NCI-H2107 (cell line): ENCODE results near the gene OLFML2A.
"Not testable (repeated sequence)": the region's sequence is repeated elsewhere in the genome, so short reads cannot be mapped to it uniquely, and the experiment has no call there.

Experiments
- DNase-seq: peaks from one replicate; lab custom pipeline; 2025; lab: John Stamatoyannopoulos, UW

Gene OLFML2A

DNA sequence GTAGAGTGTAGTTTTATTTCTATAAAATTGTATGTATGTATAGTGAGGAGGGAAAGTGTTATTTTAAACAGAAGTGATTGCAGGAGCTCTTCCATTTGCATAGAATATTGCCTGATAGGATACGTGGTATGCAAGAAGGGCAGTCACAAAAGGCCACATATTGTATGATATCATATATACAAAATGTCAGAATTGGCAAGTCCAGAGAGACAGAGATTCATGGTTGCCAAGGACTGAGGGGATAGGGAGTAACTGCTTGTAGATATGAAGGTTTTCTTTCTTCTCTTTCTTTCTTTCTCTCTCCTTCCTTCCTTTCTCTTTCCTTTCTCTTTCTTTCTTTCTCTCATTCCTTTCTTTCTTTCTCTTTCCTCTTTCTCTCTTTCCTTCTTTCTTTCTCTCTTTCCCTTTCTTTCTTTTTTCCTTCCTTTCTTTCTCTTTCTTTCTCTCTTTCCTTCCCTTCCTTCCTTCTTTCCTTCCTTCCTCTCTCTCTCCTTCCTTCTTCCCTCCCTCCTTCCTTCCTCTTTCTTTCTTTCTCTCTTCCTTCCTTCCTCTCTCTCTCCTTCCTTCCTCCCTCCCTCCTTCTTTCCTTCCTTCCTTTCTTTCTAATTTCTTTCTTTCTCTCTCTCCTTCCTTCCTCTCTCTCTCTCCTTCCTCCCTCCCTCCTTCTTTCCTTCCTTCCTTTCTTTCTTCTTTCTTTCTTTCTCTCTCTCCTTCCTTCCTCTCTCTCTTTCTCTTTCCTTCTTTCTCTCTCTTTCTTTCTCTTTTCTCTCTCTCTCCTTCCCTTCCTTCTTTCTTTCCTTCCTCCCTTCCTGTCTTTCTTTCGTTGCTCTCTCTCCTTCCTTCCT is 51.8 kb downstream of the OLFML2A start:
- no peak for DNase-seq

DNA sequence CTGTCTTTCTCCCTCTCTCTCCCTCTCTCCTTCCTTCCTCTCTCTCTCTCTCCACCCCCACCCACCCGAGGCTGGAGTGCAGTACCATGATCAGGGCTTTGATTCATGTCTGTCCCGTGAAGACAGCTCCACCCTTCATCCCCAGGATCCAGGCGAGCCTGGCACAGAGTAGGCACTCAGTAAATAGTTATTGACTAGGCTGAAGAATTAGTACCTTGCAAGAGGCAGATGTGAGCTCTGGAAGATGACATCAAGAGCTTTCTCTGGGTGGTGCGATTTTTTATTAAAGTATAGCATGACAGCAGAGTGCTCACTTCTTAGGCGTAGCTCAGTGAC is 52.4 kb downstream of the OLFML2A start:
- no peak for DNase-seq

DNA sequence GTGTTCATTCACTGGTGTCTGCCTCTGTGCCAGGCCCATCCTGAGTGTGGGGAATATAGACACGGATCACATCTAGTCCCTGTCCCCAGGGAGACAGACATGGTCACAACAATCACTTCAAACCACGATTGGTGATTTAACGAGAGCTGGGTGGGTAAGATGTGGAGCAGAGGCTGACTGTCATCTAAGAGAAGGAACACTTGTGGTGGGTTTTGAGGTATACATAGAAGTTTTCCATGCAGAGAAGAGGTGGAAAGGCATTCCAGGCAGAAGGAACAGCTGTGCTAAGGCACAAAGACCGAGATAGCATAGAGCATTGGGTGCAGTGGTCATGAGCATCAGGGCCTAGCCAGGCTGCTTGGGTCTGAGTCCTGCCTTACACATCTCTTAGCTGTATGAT is 53.7 kb downstream of the OLFML2A start:
- no peak for DNase-seq

DNA sequence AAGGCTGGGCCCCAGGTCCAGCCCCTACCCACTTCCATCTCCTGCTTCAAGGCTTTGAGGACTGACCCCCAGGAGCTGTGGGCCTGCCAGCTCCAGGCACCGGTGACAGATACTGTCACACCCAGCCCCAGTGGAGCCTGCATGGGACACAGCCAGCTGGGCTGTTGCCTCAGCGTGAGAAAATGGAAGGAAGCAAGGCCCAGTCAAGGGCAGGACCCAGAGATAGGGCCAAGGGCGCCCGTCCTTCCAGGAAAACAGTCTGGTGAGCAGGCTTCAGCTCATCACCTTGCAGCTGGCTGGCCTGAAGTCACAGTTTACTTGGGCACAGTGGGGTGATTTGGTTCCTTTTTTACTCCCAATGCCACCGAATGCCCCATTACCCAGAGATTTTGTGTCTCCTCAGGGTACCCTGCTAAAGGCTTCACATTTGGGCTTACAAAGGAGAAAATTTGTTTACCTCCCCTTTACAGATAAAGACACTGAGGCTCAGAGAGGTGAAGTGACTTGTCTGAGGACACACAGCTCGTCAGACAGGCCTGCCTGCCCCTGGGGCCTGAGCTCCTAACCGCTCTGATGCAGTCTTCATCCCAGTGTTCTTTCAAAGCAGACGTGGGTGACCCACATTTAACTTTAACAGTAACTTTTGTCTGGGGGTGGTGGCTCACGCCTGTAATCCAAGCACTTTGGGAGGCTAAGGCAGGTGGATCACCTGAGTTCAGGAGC is 54.9 kb downstream of the OLFML2A start:
- DNase-seq, result no peak

DNA sequence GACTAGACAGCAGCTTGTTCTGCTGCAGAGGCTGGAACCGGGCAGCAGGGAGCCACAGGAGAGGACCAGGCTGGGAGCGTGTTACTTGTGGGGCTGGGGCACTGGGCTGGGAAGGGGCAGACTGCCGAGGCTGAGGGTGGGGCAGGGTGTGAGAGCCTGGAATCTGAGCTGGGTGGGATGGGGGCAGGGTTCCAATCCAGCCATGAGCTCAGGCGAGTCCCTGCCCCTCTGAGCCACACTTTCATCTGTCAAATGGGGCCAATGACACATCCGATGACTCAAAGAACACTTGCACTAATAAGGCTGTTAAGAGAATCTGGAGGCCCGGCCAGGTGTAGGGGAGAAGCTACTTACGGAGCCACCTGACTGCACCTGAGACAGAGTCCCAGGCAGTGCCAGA is 57.7 kb downstream of the OLFML2A start:
- no peak for DNase-seq

DNA sequence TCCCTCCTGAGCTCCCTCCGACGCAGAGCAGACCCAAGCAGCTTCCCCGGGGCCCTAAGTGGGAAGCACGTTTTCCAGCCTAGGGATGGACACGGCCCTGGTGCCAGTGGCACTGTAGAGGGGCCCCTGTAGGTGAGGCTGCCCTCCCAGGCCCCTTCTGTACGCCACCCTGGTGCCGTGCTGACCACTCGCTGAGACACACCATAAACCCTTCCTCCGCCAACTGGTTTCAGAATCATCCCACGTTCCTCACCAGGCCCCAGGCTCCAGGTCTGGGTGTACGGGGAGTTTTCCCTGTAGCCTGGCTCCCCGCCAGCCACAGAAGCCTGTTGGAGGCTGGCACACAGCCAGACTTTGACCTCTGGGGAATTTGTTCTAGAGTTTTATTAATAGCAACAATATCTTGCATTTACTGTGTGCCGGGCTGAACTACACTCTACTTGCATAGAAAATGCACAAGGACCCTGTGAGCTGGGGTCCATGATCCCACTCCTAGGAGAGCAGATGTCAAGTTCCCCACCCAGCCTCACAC is 58.2 kb downstream of the OLFML2A start:
- peak; percentile 72 for DNase-seq

DNA sequence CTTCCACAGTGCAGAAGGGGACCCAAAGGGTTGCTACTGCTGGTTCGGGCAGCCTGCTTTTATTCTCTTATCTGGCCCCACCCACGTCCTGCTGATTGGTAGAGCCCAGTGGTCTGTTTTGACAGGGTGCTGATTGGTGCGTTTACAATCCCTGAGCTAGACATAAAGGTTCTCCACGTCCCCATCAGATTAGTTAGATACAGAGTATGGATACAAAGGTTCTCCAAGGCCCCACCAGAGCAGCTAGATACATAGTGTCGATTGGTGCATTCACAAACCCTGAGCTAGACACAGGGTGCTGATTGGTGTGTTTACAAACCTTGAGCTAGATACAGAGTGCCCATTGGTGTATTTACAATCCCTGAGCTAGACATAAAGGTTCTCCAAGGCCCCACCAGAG is 61.2 kb downstream of the OLFML2A start:
- DNase-seq, result not testable (repeated sequence)

DNA sequence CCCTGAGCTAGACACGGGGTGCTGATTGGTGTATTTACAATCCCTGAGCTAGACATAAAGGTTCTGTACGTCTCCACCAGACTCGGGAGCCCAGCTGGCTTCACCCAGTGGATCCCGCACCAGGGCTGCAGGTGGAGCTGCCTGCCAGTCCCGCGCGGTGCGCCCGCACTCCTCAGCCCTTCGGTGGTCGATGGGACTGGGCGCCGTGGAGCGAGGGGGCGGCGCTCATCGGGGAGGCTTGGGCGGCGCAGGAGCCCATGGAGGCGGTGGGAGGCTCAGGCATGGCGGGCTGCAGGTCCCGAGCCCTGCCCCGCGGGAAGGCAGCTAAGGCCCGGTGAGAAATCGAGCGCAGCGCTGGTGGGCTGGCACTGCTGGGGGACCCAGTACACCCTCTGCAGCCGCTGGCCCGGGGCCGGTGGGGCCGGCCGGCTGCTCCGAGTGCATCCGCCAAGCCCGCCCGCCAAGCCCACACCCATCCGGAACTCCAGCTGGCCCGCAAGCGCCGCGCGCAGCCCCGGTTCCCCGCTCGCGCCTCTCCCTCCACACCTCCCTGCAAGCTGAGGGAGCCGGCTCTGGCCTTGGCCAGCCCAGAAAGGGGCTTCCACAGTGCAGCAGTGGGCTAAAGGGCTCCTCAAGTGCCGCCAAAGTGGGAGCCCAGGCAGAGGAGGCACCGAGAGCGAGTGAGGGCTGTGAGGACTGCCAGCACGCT is 61.8 kb downstream of the OLFML2A start:
- DNase-seq, result not testable (repeated sequence)

DNA sequence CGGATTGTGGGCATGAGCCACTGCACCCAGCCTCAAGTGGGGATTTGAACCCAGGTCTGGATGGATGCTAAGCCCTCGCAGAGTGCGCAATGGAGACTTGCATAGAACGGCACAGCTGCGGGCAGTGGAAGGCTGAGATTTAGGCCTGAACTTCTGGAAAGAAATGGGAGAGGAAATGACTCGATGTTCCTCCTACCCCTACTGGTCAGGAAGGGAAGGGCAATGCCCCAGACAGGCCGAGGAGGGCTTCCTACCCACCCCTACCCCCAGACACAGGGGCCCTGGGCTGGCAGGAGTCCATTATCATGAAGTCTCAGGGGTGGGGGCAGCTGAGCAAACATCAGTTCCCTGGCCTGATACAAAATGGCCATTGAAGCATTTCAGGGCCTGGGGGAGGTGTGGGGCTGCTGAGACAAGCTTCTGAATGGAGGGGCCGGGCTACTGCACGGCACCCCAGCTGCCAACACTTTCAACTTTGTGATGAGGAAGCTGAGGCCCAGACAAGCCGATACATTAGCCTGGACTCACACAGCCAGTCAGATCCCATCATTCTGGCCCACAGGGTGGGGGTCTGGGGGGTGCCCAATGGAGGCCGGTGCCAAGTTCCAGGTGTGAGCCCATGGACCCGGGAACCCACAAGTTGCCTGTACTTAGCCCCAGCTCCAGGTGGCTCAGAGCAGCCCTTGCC is 62.8 kb downstream of the OLFML2A start:
- DNase-seq, result no peak

DNA sequence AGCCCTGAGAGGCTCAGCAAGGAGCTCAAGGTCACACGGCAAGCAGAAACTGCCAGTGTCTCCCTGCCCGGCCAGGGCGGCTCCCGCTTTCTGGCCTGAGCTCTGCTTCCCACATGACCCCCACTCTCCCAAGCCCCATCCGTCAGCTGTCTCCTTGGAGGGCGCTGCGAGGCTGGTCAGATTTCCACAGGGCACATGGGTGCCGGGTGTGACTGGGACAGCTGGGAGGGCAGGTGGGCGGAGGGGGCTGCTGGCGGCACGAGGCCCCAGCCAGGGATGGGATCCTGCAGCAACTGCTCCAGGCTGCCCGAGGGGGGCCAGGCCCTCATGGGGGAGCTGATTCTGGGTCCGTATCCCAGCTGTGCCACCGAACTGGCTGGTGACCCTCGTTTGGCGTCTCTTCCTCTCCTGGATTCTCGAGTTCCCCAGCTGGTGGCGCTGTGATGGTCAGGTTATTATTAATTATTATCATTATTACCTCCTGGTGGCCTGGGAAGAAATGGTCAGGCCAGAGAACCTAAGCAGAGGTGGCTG is 63.4 kb downstream of the OLFML2A start:
- no peak for DNase-seq

DNA sequence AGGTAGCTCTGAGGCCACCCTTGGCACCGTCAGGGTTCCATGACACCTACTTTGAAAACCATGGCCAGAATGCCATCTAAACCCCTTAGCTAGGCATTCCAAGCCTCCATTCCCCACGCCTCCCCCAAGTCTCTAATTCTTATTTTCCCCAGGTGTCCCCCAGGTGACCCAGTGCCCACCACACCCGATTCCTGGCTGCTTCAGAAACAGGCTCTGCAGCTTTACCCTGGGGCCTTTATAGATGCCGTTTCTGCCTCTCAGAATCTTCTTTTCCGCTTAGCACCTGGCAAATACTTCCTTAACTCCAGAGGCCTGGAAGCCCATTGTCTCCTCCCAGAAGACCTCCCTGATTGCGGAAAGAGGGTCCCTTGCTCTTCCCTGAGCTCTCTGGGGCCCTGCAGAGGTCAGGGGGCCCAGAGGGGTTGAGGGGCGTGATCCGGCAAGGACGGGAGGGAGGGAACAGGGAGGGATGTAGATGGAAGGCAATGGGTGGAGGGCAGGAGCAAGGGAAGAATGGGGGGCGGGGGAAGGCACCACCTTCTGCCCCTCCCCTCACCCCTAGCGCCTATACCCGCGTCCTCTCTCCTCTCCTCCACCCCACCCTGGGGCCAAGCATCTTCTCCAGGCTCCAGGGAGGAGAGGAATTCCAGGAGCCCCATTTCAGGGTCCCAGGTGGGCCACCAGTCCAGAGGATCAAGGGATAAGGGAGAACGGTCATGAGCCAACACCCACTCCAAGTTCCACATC is 64.3 kb downstream of the OLFML2A start:
- DNase-seq, result no peak

DNA sequence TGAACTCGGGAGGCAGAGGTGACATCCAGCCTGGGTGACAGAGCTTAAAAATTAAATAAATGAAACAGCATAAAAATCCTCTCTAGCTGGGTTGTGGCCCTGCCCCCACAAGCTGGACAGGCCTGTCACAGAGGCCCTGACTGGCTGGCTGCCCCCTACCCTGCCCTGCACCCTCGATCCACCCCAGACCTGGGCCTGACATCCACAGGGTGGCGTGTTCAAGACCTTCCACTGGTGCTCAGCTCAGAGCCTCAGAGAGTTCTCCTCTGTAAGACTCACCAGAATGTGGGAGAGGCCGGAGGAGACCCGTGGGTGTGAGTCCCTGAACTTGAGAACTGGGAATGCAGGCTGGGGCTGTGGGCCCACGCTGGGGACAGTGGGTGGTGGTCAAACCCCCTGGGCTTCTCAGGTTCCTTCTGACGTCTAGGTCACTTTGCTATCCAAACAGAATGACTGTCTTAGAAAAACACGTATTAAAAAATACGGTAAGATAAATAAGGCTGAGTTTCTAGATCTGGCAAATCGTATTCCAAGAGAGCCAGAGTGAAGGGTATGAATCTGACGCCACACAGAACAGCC is 66.6 kb downstream of the OLFML2A start:
- no peak for DNase-seq

DNA sequence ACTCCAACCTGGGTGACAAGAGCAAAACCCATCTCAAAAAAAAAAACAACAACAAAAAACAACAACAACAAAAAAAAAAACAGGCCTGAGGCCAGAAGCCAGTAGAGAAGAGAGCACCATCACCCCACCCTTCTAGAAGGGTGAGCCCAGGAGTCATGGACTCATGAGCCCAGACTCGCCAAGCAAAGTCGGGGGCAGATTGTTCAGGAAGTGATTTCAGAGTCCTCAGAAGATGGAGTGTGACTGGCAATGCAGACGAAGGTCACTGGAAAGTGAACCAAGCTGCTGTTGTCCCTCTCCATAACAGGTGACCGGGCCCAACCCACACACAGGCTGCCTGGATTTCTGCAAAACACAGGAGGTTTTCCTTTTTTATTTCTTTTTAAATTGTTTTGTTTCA is 67.4 kb downstream of the OLFML2A start:
- DNase-seq, result no peak

DNA sequence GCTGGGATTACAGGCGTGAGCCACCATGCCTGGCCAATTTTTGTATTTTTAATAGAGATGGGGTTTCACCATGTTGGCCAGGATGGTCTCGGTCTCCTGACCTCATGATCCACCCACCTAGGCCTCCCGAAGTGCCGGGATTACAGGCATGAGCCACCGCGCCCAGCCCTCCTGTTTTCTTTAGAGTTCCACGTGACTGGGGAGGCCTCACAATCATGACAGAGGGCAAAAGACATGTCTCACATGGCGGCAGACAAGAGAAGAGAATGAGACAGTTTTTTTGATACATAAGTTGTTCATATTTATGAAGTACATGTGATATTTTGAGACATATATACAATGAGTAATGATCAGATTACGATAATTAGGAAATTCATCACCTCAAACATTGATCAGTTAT is 69.5 kb downstream of the OLFML2A start:
- not testable (repeated sequence) for DNase-seq

DNA sequence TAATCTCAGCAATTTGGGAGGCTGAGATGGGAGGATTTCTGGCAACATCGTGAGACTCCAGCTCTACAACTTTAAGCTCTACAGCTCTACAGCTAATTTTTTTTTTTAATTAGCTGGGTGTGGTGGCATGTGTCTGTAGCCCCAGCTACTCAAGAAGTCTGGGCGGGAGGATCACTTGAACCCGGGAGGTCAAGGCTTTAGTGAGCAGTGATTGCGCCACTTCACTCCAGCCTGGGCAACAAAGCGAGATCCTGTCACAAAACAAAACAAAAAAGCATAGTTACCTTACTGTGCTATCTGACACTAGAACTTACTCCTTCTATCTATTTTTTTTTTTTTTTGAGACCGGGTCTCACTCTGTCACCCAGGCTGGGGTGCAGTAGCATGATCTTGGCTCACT is 70.0 kb downstream of the OLFML2A start:
- no peak for DNase-seq

DNA sequence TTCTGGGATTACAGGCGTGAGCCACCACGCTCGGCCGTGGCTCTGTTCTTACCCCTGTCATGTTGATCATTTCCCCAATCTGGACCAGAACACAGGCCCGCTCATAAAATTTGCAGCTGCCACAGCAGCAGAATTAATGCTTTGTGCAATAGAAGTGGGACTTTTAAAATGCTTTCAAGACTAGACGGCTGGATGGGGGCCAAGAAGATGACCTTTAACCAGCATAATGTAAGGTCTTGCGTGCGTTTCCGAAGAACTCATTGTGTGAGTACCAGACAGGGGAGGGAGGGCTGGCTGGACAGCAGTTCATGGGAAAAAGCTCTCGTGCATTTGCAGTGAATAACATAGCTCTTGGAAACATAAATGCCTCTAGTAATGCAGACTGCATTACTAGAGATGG is 72.9 kb downstream of the OLFML2A start:
- no peak for DNase-seq

DNA sequence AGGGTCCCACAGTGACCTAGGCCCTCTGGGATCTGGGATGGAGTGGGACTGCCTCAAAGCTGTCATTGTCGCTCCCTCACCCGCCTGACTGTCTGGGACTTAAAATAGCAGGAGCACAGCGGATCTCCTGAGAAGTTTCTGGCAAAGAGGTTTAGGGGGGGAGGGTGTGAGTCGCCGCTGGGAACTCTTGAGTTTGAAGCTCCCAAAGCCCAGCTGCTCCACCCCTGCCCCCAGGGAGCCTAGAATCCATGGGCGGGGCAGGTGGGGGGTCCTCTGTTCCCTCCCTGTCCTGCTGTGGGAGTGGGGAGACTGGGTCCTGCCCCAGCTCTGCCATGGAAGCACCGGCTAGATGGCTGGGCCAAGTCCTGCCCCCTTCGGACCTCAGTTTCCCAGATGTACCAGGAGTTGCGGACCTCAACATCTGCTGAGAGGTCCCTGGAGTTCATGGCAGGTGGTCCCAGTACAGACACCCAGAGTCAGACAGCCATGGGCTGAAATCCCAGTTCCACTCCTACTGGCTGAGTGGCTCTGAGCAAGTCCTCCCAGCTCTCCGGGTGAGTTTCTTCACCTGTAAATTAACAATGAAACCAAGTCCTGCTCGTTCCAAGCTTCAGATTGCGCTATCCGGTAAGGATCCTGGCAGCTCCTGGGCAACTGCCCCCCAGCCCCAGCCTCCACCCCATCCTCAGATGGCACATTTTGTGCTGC is 75.3 kb downstream of the OLFML2A start:
- DNase-seq, result no peak

DNA sequence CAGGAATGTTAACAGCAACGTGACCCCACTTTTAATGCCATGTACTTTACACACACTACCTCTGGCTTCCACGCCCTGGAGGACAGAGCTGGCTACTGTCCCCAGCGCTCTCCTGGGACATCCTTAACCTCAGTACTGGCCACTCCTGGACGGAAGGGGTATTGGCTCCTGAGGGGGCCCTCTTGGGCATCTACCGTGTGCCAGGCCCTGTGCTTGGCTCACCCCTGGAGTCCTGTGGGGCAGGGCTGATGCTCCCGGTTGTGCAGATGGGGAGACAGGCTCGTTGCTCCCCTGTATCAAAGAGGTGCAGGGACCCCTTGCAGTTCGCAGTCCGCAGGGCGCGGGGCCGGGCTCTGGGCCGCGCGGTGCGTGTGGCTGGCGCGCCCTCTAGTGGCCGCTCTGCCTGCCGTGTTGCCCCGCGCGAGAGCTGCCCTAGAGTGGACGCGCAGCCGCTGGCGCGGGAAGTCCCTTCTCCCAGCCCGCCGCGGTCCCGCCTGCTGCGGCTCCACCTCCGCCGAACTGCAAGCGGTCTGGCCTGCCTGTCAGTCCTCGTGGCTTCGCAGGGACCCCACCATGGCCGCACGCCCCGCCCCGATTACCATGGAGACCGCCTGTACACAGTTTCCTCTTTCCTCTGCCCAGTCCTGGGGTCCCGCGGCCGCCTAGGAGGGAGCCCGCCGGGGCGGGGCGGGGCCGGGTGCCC is 76.0 kb downstream of the OLFML2A start, which contains the start of gene WDR38:
TSS of gene WDR38 (plus strand) at position 632 of the 703 bp plus-strand sequence. CDS start 72 bp downstream, outside the sequence.
- DNase-seq, result no peak

DNA sequence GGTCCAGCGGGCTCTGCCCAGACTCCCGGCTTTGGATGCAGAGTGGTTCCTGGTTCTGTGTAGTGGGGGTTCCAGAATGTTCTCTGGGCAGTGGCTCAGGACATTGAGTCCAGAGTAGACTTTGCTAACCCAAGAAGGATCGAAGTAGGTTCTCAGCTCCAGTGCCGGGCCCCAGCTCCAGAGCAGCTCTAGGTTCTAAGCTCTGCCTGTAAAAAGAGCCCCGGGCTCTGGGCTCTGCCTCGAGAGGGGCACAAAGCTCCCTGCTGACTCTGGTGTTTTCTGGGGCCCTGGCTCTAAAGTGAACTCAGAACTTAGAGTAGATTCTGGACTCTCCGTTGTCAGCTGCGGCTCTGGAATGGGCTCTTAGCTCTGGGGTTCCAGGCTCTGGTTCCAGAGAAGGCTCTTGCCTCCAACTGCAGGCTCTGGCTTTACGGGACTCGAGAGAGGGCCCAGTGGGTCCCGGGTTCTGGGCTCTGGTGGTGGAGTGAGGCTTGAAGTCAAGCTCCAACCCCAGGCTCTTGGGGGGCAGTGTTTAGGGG is 76.7 kb downstream of the OLFML2A start:
- DNase-seq, result no peak
